Measurements from ENCODE around the gene DDX47. TPM values are rescaled to one million over a fixed set of nuclear protein-coding genes. Genes with fewer than 3 reads are reported as not detected.

DDX47 gene
- total RNA-seq = 10 to 100 TPM; 75.5 to 94.2 (median 81.8) TPM

DNA sequence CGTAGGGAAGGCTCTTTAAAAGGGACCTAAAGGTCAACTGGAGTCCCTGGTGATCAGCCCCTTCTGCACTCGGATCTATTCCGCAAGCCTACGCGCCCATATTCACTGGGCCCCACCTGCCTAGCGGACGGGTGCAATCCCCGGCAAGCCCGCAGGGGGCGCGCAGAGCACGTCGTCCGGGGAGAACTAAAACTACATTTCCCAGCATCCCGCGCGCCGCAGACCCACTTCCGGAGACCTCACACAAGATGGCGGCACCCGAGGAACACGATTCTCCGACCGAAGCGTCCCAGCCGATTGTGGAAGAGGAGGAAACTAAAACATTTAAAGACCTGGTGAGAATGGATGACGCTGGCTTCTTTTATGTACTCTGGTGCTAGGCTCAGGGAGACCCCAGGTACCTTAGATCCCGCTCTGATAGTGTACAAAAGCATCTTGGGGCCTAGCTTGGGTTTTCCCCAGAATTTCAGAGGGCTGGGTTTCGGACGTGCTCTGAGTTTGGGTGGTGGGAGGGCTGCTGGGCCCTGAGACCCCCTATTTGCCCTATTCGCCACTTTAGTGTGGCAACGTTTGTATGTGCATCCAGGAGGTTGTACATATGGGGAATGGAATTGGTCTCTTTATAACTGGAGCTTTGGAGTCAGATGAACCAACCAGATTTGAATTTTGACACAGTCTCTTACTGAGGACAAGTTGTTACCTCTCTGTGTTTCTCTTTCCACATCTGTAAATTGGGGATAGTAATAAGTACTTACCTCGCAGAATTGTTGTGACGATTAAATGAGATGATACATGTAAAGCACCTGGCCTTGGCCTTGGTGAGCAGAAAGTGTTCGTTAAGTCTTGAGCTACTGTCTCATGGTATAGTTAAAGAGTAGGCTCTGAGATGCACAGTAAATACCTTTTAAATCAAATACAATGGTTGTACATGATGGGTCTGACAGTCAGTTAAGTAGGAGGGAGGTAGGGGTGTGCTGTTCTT, at the start of gene DDX47:
DDX47 (plus strand) TSS at position 227 of the 982 bp plus-strand sequence; CDS start at position 249, 22 bp downstream.
- WGBS, 2 donors = 2 to 5% methylated on average over 29 to 35 of the region's 35 CpGs
- Histone ChIP-seq H3K4me3 (replicated peaks in 1 of 3) (peak within 1 kb of the TSS; percentile 78 to 81 (median 79)), H3K27me3 (no peaks in the 10 kb centered on the region), H3K27ac (peak within 1 kb of the TSS in 2 of 3 donors; percentile 66 to 84), H3K36me3 (no peaks in the 10 kb centered on the region), H3K9me3 (no peaks in the 10 kb centered on the region), H3K4me1 (peaks cover 36 to 45% of the 10 kb centered on the region in 2 donors)
- intact Hi-C loops (cut with DNase I) = no loop called here
- peak; percentile 96 to 97 for DNase-seq
- TF ChIP-seq, protein P1, sequence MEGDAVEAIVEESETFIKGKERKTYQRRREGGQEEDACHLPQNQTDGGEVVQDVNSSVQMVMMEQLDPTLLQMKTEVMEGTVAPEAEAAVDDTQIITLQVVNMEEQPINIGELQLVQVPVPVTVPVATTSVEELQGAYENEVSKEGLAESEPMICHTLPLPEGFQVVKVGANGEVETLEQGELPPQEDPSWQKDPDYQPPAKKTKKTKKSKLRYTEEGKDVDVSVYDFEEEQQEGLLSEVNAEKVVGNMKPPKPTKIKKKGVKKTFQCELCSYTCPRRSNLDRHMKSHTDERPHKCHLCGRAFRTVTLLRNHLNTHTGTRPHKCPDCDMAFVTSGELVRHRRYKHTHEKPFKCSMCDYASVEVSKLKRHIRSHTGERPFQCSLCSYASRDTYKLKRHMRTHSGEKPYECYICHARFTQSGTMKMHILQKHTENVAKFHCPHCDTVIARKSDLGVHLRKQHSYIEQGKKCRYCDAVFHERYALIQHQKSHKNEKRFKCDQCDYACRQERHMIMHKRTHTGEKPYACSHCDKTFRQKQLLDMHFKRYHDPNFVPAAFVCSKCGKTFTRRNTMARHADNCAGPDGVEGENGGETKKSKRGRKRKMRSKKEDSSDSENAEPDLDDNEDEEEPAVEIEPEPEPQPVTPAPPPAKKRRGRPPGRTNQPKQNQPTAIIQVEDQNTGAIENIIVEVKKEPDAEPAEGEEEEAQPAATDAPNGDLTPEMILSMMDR (IDR thresholded peaks at IDR 0.05) = peak; percentile 82 to 98 (median 92)
- peak in 1 of 2 donors; percentile 68 for TF ChIP-seq POLR2A (IDR thresholded peaks at IDR 0.05)

DNA sequence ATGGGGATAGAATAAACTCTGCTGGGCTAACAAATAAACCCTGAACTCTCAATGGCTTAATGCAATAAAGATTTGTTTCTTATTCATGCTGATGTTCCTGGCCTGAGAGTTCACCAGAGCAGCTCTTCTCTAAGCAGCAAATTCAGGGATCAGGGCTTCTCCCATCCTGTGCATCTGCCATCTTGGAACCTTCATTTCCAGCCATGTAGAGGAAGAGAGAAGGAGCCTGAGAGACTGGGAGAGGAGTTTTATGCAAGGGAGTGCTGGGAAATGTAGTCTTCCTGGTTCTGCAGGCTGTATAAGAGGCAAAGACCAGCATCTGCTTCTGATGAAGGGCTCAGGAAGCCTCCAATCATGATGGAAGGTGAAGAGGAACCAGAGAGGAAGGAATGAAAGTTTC, 48.3 kb upstream of the DDX47 start:
- intact Hi-C loops (cut with DNase I) = no loop called here
- no peak overlapping the region for H3K4me3 ChIP-seq (replicated peaks in 1 of 3)
- H3K9me3 ChIP-seq = no peaks in the 10 kb centered on the region
- H3K4me1 ChIP-seq = no peaks in the 10 kb centered on the region
- no peak for DNase-seq
- no peak overlapping the region for H3K27ac ChIP-seq
- no peaks in the 10 kb centered on the region for H3K36me3 ChIP-seq
- no peak for TF ChIP-seq POLR2A (IDR thresholded peaks at IDR 0.05)
- TF ChIP-seq, protein P1 (IDR thresholded peaks at IDR 0.05) = no peak
- H3K27me3 ChIP-seq = no peaks in the 10 kb centered on the region

DNA sequence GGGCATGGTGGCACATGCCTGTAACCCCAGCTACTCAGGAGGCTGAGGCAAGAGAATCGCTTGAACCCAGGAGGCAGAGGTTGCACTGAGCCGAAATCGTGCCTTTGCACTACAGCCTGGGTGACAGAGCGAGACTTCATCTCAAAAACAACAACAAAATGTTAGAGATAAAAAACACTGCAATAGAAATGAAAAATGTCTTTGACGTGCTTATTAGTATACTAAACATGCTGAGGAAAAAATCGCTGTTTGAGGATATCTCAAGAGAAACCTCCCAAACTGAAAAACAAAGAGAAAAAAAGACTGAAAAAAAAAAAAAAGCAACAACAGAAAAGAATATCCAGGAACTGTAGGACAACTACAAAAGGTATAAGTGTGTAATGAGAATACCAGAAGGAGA, 42.9 kb upstream of the DDX47 start:
- Histone ChIP-seq H3K9me3 (no peaks in the 10 kb centered on the region), H3K27me3 (no peaks in the 10 kb centered on the region), H3K27ac (no peak overlapping the region), H3K36me3 (no peaks in the 10 kb centered on the region), H3K4me1 (no peaks in the 10 kb centered on the region), H3K4me3 (replicated peaks in 1 of 3) (no peak overlapping the region)
- DNase-seq = no peak
- TF ChIP-seq, protein P1 (IDR thresholded peaks at IDR 0.05) = no peak
- TF ChIP-seq POLR2A (IDR thresholded peaks at IDR 0.05) = no peak
- 97 to 98% methylated on average over 6 of the region's 6 CpGs for whole genome bisulfite sequencing, 2 donors
- intact Hi-C loops (cut with DNase I) = no loop called here

DNA sequence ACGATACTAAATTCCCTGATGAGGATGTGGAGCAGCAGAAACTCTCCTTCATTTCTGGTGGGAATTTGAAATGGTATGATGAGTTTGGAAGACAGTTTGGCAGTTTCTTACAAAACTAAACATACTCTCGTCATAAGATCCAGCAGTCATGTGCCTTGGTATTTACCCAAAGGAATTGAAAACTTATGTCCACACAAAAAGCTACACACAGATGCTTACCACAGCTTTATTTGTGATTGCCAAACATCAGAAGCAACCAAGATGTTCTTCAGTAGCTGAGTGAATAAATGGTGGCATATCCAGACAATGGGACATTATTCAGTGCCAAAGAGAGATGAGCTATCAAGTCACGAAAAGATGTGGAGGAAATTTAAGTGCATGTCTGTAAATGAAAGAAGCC, 38.4 kb upstream of the DDX47 start:
- no peaks in the 10 kb centered on the region for H3K27me3 ChIP-seq
- peaks cover 0 to 3% of the 10 kb centered on the region in 2 donors for H3K4me1 ChIP-seq
- WGBS, 2 donors = 44 to 63% methylated on average over 3 of the region's 3 CpGs
- intact Hi-C loops (cut with DNase I) = no loop called here
- H3K27ac ChIP-seq = no peak overlapping the region
- H3K36me3 ChIP-seq = no peaks in the 10 kb centered on the region
- H3K9me3 ChIP-seq = no peaks in the 10 kb centered on the region
- no peak for TF ChIP-seq POLR2A (IDR thresholded peaks at IDR 0.05)
- TF ChIP-seq, protein P1 (IDR thresholded peaks at IDR 0.05) = no peak
- H3K4me3 ChIP-seq (replicated peaks in 1 of 3) = no peak overlapping the region
- DNase-seq = no peak

DNA sequence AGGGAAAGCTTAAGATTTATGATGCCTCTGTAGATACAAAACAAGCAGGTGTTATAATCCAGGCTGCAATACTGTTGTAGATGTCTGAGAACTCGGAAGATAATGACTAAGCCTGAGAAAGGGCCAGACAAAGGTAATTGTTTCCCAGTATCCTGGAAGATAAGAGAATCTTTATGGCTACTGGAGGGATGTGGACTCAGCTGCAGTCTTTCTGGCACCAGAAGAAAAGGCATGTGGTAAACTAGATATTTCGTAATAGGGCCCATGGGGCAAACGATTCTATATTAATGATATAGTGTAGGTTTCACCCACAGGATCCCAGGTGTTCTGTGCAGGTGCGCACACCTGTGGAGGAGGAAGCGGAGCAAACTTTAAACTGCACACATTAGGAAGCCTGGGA, 36.9 kb upstream of the DDX47 start:
- H3K36me3 ChIP-seq = no peaks in the 10 kb centered on the region
- TF ChIP-seq, protein P1 (IDR thresholded peaks at IDR 0.05) = no peak
- no peak for TF ChIP-seq POLR2A (IDR thresholded peaks at IDR 0.05)
- intact Hi-C loops (cut with DNase I) = no loop called here
- peaks cover 0 to 3% of the 10 kb centered on the region in 2 donors for H3K4me1 ChIP-seq
- H3K27me3 ChIP-seq = no peaks in the 10 kb centered on the region
- 81 to 83% methylated on average over 5 of the region's 5 CpGs for whole genome bisulfite sequencing, 2 donors
- H3K27ac ChIP-seq = no peak overlapping the region
- H3K4me3 ChIP-seq (replicated peaks in 1 of 3) = no peak overlapping the region
- DNase-seq = no peak
- H3K9me3 ChIP-seq = no peaks in the 10 kb centered on the region
